ENCODE measurements around the gene DNAJB11.
"Not testable (repeated sequence)": the region's sequence is repeated elsewhere in the genome, so short reads cannot be mapped to it uniquely, and the experiment has no call there.

The DNAJB11 gene

GRCh38 chr3:186618318-186618938 is 47.9 kb downstream of the DNAJB11 start:
- DNase-seq (ENCODE audit: low read depth) = no peak

GRCh38 chr3:186619787-186620212 is 49.3 kb downstream of the DNAJB11 start:
- no peak for DNase-seq (ENCODE audit: low read depth)

- DNase-seq (ENCODE audit: low read depth) = no peak
Observed at GRCh38 chr3:186620213-186621092, 49.9 kb downstream of the DNAJB11 start.

GRCh38 chr3:186621894-186622650 is 51.6 kb downstream of the DNAJB11 start:
- DNase-seq (ENCODE audit: low read depth) = no peak

- no peak for DNase-seq (ENCODE audit: low read depth)
Observed at GRCh38 chr3:186622651-186623310, 52.3 kb downstream of the DNAJB11 start.

GRCh38 chr3:186624598-186624997 is 54.1 kb downstream of the DNAJB11 start:
- DNase-seq (ENCODE audit: low read depth) = no peak

GRCh38 chr3:186625600-186626042 is 55.1 kb downstream of the DNAJB11 start:
- no peak for DNase-seq (ENCODE audit: low read depth)

GRCh38 chr3:186626254-186626847 is 55.8 kb downstream of the DNAJB11 start:
- no peak for DNase-seq (ENCODE audit: low read depth)

GRCh38 chr3:186627852-186628414 is 57.4 kb downstream of the DNAJB11 start:
- no peak for DNase-seq (ENCODE audit: low read depth)

- DNase-seq (ENCODE audit: low read depth) = no peak
Observed at GRCh38 chr3:186628756-186629155, 58.2 kb downstream of the DNAJB11 start.

- no peak for DNase-seq (ENCODE audit: low read depth)
Observed at GRCh38 chr3:186630950-186631641, 60.6 kb downstream of the DNAJB11 start.

GRCh38 chr3:186633481-186633880 is 63.0 kb downstream of the DNAJB11 start:
- DNase-seq (ENCODE audit: low read depth) = no peak

GRCh38 chr3:186634207-186634606 is 63.7 kb downstream of the DNAJB11 start:
- DNase-seq (ENCODE audit: low read depth) = not testable (repeated sequence)
